IMR-90 (cell line): Measurements from ENCODE around the gene TMEM263. TPM values are rescaled to one million over a fixed set of nuclear protein-coding genes. Genes with fewer than 3 reads are reported as not detected.

ENCODE experiments used
- ATAC-seq: fragments of 200-7000 bp; cut with Tn5 transposase; 2 replicates; pipeline ENCODE4 v1.9.1; 2020; ENCODE audit warnings: low read depth, mild to moderate bottlenecking, moderate library complexity
- BruUV-seq: library from RNA; stranded (reverse); fragments of 400-500 nt; replicated peaks from 2 replicates; lab custom pipeline; 2021; lab: Mats Ljungman, UMichigan
- CTCF ChIA-PET: fragments of 300-600 bp; formaldehyde crosslinking; extraction: SDS; loops from one replicate; lab custom pipeline; 2021; ENCODE audit warnings: antibody characterized with exemption; lab: Yijun Ruan, JAX
- POLR2A ChIA-PET: fragments of 300-600 bp; sonication (Branson Sonifier 250); formaldehyde crosslinking; loops from one replicate; lab custom pipeline; 2022; ENCODE audit warnings: antibody characterized with exemption; ENCODE audit not compliant: unreplicated experiment; lab: Charles Lee
- DNase-seq: peaks from one replicate; pipeline ENCODE4 v3.0.0; 2013
- H2AFZ ChIP-seq: replicated peaks from 2 replicates; pipeline ENCODE3; 2013; ENCODE audit warnings: low read length, mild to moderate bottlenecking; ENCODE audit not compliant: poor library complexity
- H2AK5ac ChIP-seq: 2 replicates; pipeline ENCODE4 v1.6.1; 2013; ENCODE audit warnings: low read depth, low read length, inconsistent platforms
- H2AK9ac ChIP-seq: replicated peaks from 2 replicates; pipeline ENCODE3; 2013; ENCODE audit warnings: mild to moderate bottlenecking, low read depth, low read length, moderate library complexity; ENCODE audit not compliant: poor library complexity
- H2BK120ac ChIP-seq: 2 replicates; pipeline ENCODE4 v1.6.1; 2013; ENCODE audit warnings: low read depth, low read length, inconsistent platforms
- H2BK15ac ChIP-seq: 3 replicates; pipeline ENCODE4 v1.6.1; 2013; ENCODE audit warnings: low read depth, low read length, inconsistent platforms
- H2BK20ac ChIP-seq: 2 replicates; pipeline ENCODE4 v1.6.1; 2013; ENCODE audit warnings: low read depth, mild to moderate bottlenecking, inconsistent platforms, low read length, moderate library complexity
- H2BK5ac ChIP-seq: 2 replicates; pipeline ENCODE4 v1.6.1; 2013; ENCODE audit warnings: mild to moderate bottlenecking, low read depth, low read length, inconsistent platforms; ENCODE audit not compliant: poor library complexity, severe bottlenecking
- H3K14ac ChIP-seq: replicated peaks from 2 replicates; pipeline ENCODE4 v1.6.1; 2013; ENCODE audit warnings: low read depth, low read length, inconsistent platforms
- H3K18ac ChIP-seq: 2 replicates; pipeline ENCODE4 v1.6.1; 2013; ENCODE audit warnings: low read depth, low read length, control low read depth
- H3K23ac ChIP-seq: 2 replicates; pipeline ENCODE4 v1.6.1; 2013; ENCODE audit warnings: low read depth, low read length, inconsistent platforms
- H3K27ac ChIP-seq: 2 replicates; pipeline ENCODE4 v1.5.1; 2013; ENCODE audit warnings: mild to moderate bottlenecking, control low read depth, low read length; ENCODE audit not compliant: insufficient read depth
- H3K27me3 ChIP-seq: 2 replicates; pipeline ENCODE4 v1.6.1; 2013; ENCODE audit warnings: low read length; ENCODE audit not compliant: control insufficient read depth, insufficient read depth
- H3K36me3 ChIP-seq: 2 replicates; pipeline ENCODE4 v1.6.1; 2013; ENCODE audit warnings: low read length, mixed read lengths; ENCODE audit not compliant: control insufficient read depth, insufficient read depth
- H3K4ac ChIP-seq: 2 replicates; pipeline ENCODE4 v1.6.1; 2013; ENCODE audit warnings: low read depth, low read length, inconsistent platforms
- H3K4me1 ChIP-seq: 2 replicates; pipeline ENCODE4 v1.6.1; 2013; ENCODE audit warnings: low read length, mixed read lengths; ENCODE audit not compliant: control insufficient read depth, insufficient read depth
- H3K4me2 ChIP-seq: 2 replicates; pipeline ENCODE4 v1.6.1; 2013; ENCODE audit warnings: low read depth, mild to moderate bottlenecking, control low read depth, low read length, moderate library complexity
- H3K4me3 ChIP-seq: 2 replicates; pipeline ENCODE4 v1.5.1; 2013; ENCODE audit warnings: low read depth, mild to moderate bottlenecking, control low read depth, low read length, moderate library complexity; ENCODE audit not compliant: insufficient read depth
- H3K56ac ChIP-seq: 2 replicates; pipeline ENCODE4 v1.6.1; 2013; ENCODE audit warnings: low read length, inconsistent platforms; ENCODE audit not compliant: insufficient read depth; ENCODE audit errors: extremely low read depth
- H3K79me1 ChIP-seq, 2 experiments: 2 replicates each; pipeline ENCODE4 v1.6.1; 2013; ENCODE audit warnings: low read length in 2 of 2, inconsistent platforms in 1 of 2, low read depth in 1 of 2
- H3K9ac ChIP-seq: 2 replicates; pipeline ENCODE4 v1.6.1; 2013; ENCODE audit warnings: low read depth, low read length, control low read depth
- H3K9me1 ChIP-seq: 2 replicates; pipeline ENCODE4 v1.6.1; 2013; ENCODE audit warnings: low read length, inconsistent platforms; ENCODE audit not compliant: insufficient read depth
- H3K9me3 ChIP-seq: 2 replicates; pipeline ENCODE4 v1.6.1; 2013; ENCODE audit warnings: low read length; ENCODE audit not compliant: control insufficient read depth, insufficient read depth
- H4K20me1 ChIP-seq: 2 replicates; pipeline ENCODE4 v1.6.1; 2013; ENCODE audit warnings: low read length, inconsistent platforms; ENCODE audit not compliant: insufficient read depth
- H4K5ac ChIP-seq: 2 replicates; pipeline ENCODE4 v1.6.1; 2013; ENCODE audit warnings: mild to moderate bottlenecking, low read depth, low read length, control low read depth
- H4K8ac ChIP-seq, 2 experiments: 2 replicates each; pipeline ENCODE4 v1.6.1; 2013; ENCODE audit warnings: low read depth in 2 of 2, low read length in 2 of 2, control low read depth in 1 of 2, inconsistent platforms in 1 of 2
- H4K91ac ChIP-seq: 2 replicates; pipeline ENCODE4 v1.6.1; 2013; ENCODE audit warnings: low read depth, low read length, inconsistent platforms; ENCODE audit not compliant: insufficient read depth
- CEBPB ChIP-seq: IDR thresholded peaks from 2 replicates; pipeline ENCODE4 v1.6.1; 2012; ENCODE audit warnings: low read depth, low read length, improper control_type of control experiment
- RAD21 ChIP-seq: IDR thresholded peaks from 2 replicates; pipeline ENCODE4 v1.6.1; 2012; ENCODE audit warnings: low read length, improper control_type of control experiment
- RCOR1 ChIP-seq: IDR thresholded peaks from 2 replicates; pipeline ENCODE4 v1.6.1; 2012; ENCODE audit warnings: mild to moderate bottlenecking, low read length, improper control_type of control experiment; ENCODE audit not compliant: insufficient replicate concordance
- WGBS, 2 experiments: methylation state at CpG; one replicate each; pipeline versions ENCODE4 v1.1.5 to v1.1.7; 2013; ENCODE audit warnings: missing lambda C conversion rate in 2 of 2; ENCODE audit not compliant: insufficient read length in 1 of 2; ENCODE audit errors: extremely low coverage in 2 of 2; 5-methylcytosine and 5-hydroxymethylcytosine counted together
- dilution Hi-C: fragments of 300-500 bp; cut with HindIII; formaldehyde crosslinking; loops from one replicate; pipeline ENCODE4 v1.14.3; 2018; ENCODE audit warnings: low sequenced_read_pairs; ENCODE audit not compliant: unreplicated experiment
- in situ Hi-C: fragments of 300-500 bp; cut with MboI; formaldehyde crosslinking; loops from 3 replicates; pipeline ENCODE4 v1.14.3; 2019; ENCODE audit warnings: low sequenced_read_pairs, inconsistent platforms, mixed read lengths
- intact Hi-C: fragments of 100-400 bp; cut with micrococcal nuclease; formaldehyde crosslinking; loops from 2 replicates; pipeline ENCODE4 v1.10.0; 2022
- polyA plus RNA-seq, 3 experiments: library from polyadenylated mRNA; depleted of rRNA; stranded (reverse); fragments of >200 nt; gene quantifications; 2 replicates each; pipeline ENCODE4 v1.2.3, GENCODE V29; 2012; ENCODE audit warnings: low replicate concordance in 1 of 3
- total RNA-seq: library from RNA; depleted of rRNA; stranded (reverse); fragments of >200 nt; gene quantifications from 2 replicates; pipeline ENCODE4 v1.2.3, GENCODE V29; 2012
- TF ChIP-seq, protein P1 (sequence below): fragments of 150-350 bp; IDR thresholded peaks from 2 replicates; pipeline ENCODE4 v1.6.1; 2017; ENCODE audit warnings: mild to moderate bottlenecking, antibody characterized with exemption, low read length, low read depth

TMEM263 gene
- total and polyA plus RNA-seq, 2 of the 4 experiments (the other 2 are of a cell fraction), result 47.9 to 99.7 TPM

DNA sequence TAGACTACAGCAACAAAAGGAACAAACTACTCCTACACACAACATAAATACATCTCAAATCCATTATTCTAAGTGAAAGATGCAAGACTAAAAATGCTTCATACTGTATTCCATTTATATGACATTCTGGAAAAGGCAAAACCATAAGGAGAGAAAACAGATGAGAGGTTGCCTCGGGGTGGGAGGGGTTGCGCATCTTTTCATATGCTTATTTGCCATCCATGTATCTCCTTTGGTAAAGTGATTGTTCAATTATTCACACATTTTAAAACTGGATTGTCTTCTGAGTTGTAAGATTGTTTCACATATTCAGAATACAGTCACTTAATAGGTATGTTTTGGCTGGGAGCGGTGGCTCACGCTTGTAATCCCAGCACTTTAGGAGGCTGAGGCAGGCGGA is 5.1 kb upstream of the TMEM263 start:
- Histone ChIP-seq H3K27ac (no peak overlapping the region), H2BK5ac (no peak overlapping the region), H3K18ac (no peak overlapping the region), H2AK5ac (no peak overlapping the region), H2BK120ac (no peak overlapping the region), H3K4me3 (no peak overlapping the region), H2BK15ac (no peak overlapping the region), H3K9me1 (no peaks in the 10 kb centered on the region), H2AFZ (no peak overlapping the region), H3K79me1 (peaks cover 8 to 12% of the 10 kb centered on the region in 2 experiments), H3K14ac (no peak overlapping the region), H4K5ac (no peak overlapping the region), H3K4ac (no peak overlapping the region), H2BK20ac (no peak overlapping the region), H4K20me1 (no peaks in the 10 kb centered on the region), H3K9ac (no peak overlapping the region), H3K9me3 (no peaks in the 10 kb centered on the region; the same call in 1 of the 2 replicates), H3K4me1 (peaks cover 2% of the 10 kb centered on the region; the same call in 1 of the 2 replicates), H3K36me3 (no peaks in the 10 kb centered on the region), H3K27me3 (no peaks in the 10 kb centered on the region), H2AK9ac (no peak overlapping the region), H4K91ac (no peak overlapping the region), H3K23ac (no peak overlapping the region), H3K4me2 (no peak overlapping the region), H3K56ac (no peak overlapping the region), H4K8ac (no peak overlapping the region)
- TF ChIP-seq, protein P1, sequence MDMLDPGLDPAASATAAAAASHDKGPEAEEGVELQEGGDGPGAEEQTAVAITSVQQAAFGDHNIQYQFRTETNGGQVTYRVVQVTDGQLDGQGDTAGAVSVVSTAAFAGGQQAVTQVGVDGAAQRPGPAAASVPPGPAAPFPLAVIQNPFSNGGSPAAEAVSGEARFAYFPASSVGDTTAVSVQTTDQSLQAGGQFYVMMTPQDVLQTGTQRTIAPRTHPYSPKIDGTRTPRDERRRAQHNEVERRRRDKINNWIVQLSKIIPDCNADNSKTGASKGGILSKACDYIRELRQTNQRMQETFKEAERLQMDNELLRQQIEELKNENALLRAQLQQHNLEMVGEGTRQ, result no peak
- TF ChIP-seq RAD21, result no peak
- TF ChIP-seq CEBPB, result no peak
- TF ChIP-seq RCOR1, result no peak
- no TSS peak for BruUV-seq
- in situ Hi-C loops, result no loop called here
- POLR2A ChIA-PET, result no interaction called here
- intact Hi-C loops, result no loop called here
- CTCF ChIA-PET, result no interaction called here
- no CpG with 5 or more reads among the region's 5 CpGs for WGBS, 2 experiments
- no peak for DNase-seq
- dilution Hi-C loops, result no loop called here
- ATAC-seq, result no peak
